ENCODE results near the gene PRELID3B. TPM values are rescaled to one million over a fixed set of nuclear protein-coding genes. Genes with fewer than 3 reads are reported as not detected.

The PRELID3B gene
- total RNA-seq, 6 experiments from 2014 or later: 16.3 to 37.5 (median 23.3) TPM

- no peaks in the 10 kb centered on the region for H3K27me3 ChIP-seq
- H3K36me3 ChIP-seq: no peaks in the 10 kb centered on the region
- no peak overlapping the region for H3K27ac ChIP-seq
- no peak overlapping the region for H3K4me3 ChIP-seq
- no peak for ATAC-seq
- no peaks in the 10 kb centered on the region for H3K4me1 ChIP-seq
- intact Hi-C loops (cut with DNase I): loop anchor here in 1 of 2 donors (10.0 kb wide), 1 partner anchor 137 kb away; no protein-coding TSS in a partner anchor
- no peak for DNase-seq
- 23% methylated on average over 1 of the region's 1 CpG for WGBS (ENCODE audit: insufficient coverage, low coverage, low lambda C conversion rate, missing lambda C conversion rate)
- no peak for TF ChIP-seq POLR2A (IDR thresholded peaks at IDR 0.05)
- no peak for TF ChIP-seq CTCF (IDR thresholded peaks at IDR 0.05)
- H3K9me3 ChIP-seq: no peaks in the 10 kb centered on the region
Measured at GRCh38 chr20:59077705-59078104, 35.1 kb upstream of the PRELID3B start.

- Histone ChIP-seq H3K4me1 (no peaks in the 10 kb centered on the region), H3K4me3 (no peak overlapping the region), H3K27me3 (peaks cover 0 to 2% of the 10 kb centered on the region in 2 donors), H3K36me3 (no peaks in the 10 kb centered on the region), H3K27ac (no peak overlapping the region), H3K9me3 (no peaks in the 10 kb centered on the region)
- intact Hi-C loops (cut with DNase I): loop anchor here in 1 of 2 donors (10.0 kb wide), 1 partner anchor 139 kb away; no protein-coding TSS in a partner anchor
- no peak for TF ChIP-seq POLR2A (IDR thresholded peaks at IDR 0.05)
- TF ChIP-seq CTCF (IDR thresholded peaks at IDR 0.05): no peak
- DNase-seq: no peak
- WGBS (ENCODE audit: insufficient coverage, low coverage, low lambda C conversion rate, missing lambda C conversion rate): 48% methylated on average over 4 of the region's 4 CpGs
- no peak for ATAC-seq
Measured at GRCh38 chr20:59075934-59076508, 33.4 kb upstream of the PRELID3B start.

- no peaks in the 10 kb centered on the region for H3K9me3 ChIP-seq
- DNase-seq (no peak), ATAC-seq (no peak)
- 33% methylated on average over 3 of the region's 3 CpGs for WGBS (ENCODE audit: insufficient coverage, low coverage, low lambda C conversion rate, missing lambda C conversion rate)
- no peaks in the 10 kb centered on the region for H3K4me1 ChIP-seq
- no peak overlapping the region for H3K4me3 ChIP-seq
- TF ChIP-seq CTCF (IDR thresholded peaks at IDR 0.05) (no peak), POLR2A (IDR thresholded peaks at IDR 0.05) (no peak)
- intact Hi-C loops (cut with DNase I): loop anchor here in 1 of 2 donors (10.0 kb wide), 1 partner anchor 140 kb away; no protein-coding TSS in a partner anchor
- peaks cover 0 to 2% of the 10 kb centered on the region in 2 donors for H3K27me3 ChIP-seq
- no peaks in the 10 kb centered on the region for H3K36me3 ChIP-seq
- no peak overlapping the region for H3K27ac ChIP-seq
Measured at GRCh38 chr20:59074456-59074855, 31.9 kb upstream of the PRELID3B start.

GRCh38 chr20:59073582-59073981 lies 31.0 kb upstream of the PRELID3B start:
- 70% methylated on average over 1 of the region's 1 CpG for WGBS (ENCODE audit: insufficient coverage, low coverage, low lambda C conversion rate, missing lambda C conversion rate)

More at GRCh38 chr20:59073582-59073981, 31.0 kb upstream of the PRELID3B start:
- DNase-seq: no peak
- Histone ChIP-seq H3K4me1 (no peaks in the 10 kb centered on the region), H3K4me3 (no peak overlapping the region), H3K9me3 (no peaks in the 10 kb centered on the region), H3K27me3 (peaks cover 0 to 2% of the 10 kb centered on the region in 2 donors), H3K36me3 (no peaks in the 10 kb centered on the region), H3K27ac (no peak overlapping the region)
- no peak for ATAC-seq
- intact Hi-C loops (cut with DNase I): loop anchor here in 1 of 2 donors (10.0 kb wide), 1 partner anchor 141 kb away; no protein-coding TSS in a partner anchor
- TF ChIP-seq CTCF (IDR thresholded peaks at IDR 0.05): no peak
- no peak for TF ChIP-seq POLR2A (IDR thresholded peaks at IDR 0.05)

Data from right lobe of liver (tissue), 6 donors.